Measurements from ENCODE around the gene CCR6.
"Not testable (repeated sequence)": the region's sequence is repeated elsewhere in the genome, so short reads cannot be mapped to it uniquely, and the experiment has no call there.

CCR6 gene

DNA sequence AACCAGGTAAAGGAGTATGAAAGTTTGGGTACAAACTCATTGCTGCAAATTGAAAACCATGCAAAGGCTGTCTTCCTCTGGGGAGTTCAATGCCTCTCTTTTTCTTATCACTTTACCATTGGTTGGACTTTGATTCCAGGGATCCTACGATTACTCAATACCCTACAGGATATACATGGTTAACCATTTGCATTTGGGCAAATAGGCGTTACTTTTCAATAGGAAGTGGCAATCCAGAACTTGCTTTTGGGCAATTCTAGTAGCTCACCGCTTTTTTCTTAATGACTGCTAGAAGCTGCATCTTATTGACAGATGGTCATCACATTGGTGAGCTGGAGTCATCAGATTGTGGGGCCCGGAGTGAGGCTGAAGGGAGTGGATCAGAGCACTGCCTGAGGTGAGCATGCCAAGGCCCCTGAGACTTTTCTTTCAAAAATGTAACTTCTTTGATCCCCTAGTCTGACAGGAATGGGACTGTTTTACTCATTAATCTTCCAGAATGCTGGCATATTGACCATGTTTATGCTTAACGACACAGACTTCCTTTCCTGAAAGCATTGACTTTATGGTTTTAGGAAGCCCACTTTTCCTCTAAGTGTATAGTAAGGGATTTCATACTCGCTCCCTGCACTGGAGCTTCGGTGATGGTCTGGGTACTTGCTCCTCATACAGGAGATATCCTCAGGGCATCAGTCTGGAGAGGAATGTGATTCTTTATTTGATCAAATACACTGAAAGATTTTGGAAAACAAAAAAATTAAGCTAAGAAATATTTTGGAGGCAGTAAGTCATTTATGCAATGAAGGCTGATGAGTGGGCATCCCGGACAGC is at the start of gene CCR6:
TSS of gene CCR6 (plus strand) at position 270 of the 831 bp plus-strand sequence. CDS start 13,039 bp downstream, outside the sequence.
- in situ Hi-C loops (cut with MboI; ENCODE audit: low sequenced_read_pairs) = no loop called here

DNA sequence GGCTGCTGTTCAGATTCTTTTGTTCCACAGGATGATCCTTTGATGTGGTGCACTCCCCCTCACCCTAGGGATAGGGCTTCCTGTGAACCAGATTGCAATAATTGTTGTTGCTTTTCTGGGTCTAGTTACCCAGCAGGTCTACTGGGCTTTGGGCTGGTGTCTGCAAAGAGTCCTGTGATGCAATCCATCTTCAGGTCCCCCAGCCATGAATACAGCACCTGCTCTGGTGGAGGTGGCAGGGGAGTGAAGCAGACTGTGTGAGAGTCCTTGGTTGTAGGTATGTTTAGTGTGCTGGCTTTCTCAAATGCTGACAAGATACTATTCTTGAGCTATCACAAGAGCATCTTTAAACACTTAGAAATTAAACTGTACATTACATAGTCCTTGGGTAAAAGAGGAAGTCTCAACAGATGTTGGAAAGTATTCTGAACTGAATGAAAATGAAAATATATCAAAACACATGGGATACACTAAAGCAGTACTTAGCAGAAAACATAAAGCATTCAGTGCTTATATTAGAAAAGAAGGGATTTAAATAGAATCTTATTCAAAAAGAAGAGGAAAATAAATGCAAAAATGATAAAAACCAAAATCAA is 49.1 kb upstream of the CCR6 start:
- in situ Hi-C loops (cut with MboI; ENCODE audit: low sequenced_read_pairs) = no loop called here

DNA sequence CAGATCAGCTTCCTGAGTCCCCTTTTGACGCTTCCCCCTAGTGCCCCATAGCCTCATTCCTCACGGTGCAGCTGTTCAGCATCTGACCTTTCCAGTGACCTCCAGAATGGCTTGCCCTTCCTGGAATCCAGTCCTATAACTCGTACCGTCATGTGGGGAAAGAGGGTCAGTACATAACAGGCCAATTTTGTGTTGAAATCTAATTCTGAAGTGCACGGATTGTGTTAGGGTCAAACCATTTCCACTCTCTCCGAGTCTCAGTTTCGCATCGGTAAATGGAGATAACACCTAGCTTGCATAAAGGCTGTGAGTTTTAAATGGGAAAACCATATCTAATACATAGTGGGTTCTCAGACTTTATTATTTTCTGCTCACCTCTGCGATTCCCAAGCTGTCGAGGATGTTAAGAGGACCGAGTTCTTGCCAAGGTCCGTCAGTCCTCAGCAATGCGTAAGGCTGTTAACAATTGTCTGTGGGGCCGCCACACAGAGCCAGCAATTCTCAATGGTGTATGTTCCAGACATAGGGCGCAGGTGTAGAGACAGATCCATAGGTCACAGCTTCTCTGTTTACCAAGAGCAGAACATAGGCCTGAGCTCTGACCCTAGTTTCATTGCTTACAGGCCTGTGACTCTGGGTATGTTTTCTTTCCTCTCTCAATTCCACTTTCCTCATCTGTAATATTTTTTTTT is 45.5 kb upstream of the CCR6 start:
- in situ Hi-C loops (cut with MboI; ENCODE audit: low sequenced_read_pairs) = no loop called here

DNA sequence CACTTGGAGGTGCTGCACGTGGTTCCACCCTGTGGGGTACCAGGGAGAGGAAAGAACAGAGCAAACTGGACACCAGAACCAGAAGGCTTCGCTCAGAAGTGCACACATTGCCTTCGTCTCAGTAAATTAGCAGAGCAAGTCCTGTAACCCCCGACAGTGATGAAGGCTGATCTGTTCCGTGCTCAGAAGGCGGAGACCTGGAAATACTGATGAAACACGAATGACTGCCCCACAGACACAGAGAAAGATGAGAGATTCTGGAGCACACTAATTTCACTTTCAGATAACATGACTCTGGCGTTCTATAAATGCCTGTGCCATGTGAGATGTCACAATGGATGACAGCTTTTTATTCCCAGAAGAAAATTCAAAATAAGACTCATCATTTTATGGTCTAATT is 44.2 kb upstream of the CCR6 start:
- in situ Hi-C loops (cut with MboI; ENCODE audit: low sequenced_read_pairs) = no loop called here

DNA sequence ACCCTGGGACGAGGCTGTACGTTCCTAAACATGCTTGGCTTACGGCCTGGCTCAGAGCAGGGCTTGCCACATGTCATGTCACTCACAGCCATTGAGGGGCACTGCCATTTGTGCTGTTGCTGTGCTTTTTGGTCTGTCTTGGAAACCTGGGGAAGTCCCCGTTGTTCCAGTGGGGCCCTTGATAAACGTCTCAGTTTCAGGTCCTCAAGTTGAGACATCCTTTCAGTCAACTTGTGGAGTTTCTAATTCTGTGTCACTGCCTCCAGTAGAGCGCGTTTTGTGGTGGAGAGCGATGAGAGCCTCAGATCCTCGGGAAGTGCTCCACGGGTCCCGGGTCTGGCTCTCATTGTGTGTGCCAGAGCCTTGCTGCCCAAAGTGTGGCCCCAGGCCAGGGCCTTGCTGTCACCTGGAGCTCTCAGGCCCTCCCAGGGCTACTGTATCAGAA is 43.0 kb upstream of the CCR6 start:
- in situ Hi-C loops (cut with MboI; ENCODE audit: low sequenced_read_pairs) = no loop called here

DNA sequence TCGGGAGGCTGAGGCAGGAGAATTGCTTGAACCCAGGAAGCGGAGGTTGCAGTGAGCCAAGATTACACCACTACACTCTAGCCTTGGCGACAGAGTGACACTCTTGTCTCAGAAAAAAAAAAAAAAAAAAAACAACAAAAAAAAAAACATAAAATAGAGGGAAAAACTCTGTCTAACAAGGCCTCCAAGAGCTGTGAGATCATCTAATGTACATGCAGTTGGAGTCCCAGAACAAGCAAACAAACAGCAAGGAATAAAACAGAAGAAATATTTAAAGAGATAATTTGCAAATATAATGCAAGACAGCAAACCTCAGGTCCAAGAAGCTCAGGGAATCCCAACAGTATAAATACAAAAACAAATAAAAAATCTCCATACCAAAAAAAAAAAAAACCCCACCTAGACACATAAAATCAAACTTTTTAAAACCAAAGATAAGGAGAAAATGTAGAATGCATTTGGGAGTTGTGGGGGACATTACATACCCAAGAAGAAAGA is 35.0 kb upstream of the CCR6 start:
- in situ Hi-C loops (cut with MboI; ENCODE audit: low sequenced_read_pairs) = no loop called here

DNA sequence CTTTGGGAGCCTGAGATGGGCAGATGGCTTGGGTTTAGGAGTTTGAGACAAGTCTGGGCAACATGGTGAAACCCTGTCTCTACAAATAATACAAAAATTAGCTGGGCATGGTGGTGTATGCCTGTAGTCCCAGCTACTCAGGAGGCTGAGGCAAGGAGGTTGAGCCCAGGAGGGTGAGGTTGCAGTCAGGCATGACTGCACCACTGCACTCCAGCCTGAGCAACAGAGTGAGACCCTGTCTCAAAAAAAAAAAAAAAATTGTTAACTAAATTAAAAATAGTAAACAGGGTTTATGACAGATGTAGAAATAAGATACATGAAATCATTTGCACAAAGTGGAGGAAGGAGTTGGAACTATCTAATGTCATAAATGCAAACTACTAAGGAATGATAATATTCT is 34.2 kb upstream of the CCR6 start:
- in situ Hi-C loops (cut with MboI; ENCODE audit: low sequenced_read_pairs) = not testable (repeated sequence)

DNA sequence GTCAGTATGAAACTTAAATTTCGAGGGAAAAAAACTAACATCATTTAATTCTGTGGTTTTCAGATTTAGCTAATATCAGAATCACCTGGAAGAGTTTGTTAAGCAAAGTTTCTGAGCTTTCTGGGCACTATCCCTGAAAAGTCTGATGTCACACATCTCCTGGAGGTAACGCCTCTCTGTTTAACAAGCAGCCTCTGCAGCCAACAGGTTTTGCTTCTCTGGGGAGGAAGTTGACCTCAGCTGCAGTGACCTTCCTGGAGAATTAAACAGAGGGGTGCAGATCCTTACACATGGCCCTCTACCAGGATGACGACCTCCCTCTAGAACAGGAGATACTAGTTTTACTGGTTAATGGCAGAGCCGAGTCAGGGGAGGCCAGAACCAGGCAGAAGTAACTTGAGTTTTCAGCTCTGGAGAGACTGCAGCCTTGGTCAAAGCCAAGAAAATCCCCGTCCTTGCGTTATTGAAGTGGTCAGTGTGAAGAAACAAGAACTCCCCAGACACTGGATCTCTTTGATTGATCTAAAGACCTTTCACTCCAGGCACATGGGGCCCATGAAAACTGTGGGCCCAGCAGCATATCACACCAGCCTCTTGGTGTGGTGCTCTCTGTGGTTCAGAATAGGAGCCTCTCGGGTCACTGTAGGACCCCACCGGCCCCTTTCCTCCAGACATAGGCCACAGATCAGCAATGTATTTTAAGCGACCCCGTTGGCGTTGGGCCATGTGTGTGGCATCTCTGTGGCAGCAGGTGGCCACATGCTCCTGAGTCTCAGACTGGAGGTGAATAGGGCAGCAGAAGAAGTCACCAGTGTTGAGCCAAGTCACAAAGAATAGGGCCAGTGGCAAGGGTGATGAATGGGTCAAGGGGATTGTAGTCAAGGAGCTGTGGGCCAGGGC is 33.4 kb upstream of the CCR6 start:
- in situ Hi-C loops (cut with MboI; ENCODE audit: low sequenced_read_pairs) = no loop called here

DNA sequence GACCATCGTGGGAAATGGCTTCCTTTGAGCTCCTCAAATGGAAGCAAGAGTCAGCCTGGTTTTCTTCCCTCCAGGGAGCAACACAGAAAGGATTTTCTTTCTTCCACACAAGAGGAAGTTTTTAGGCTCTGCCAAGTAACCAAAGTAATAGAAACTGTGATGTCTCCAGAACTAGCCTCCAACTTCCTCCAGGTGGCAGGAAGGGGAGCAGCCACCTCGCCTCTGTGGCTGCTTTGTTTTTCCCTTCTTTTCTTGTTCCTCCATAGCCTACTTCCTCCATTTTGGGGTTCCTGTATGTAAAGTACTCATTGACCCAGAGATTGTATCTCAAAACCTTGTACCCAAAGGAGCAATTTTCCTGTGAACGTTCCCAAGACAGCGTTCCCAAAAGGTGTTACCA is 32.7 kb upstream of the CCR6 start:
- in situ Hi-C loops (cut with MboI; ENCODE audit: low sequenced_read_pairs) = no loop called here

DNA sequence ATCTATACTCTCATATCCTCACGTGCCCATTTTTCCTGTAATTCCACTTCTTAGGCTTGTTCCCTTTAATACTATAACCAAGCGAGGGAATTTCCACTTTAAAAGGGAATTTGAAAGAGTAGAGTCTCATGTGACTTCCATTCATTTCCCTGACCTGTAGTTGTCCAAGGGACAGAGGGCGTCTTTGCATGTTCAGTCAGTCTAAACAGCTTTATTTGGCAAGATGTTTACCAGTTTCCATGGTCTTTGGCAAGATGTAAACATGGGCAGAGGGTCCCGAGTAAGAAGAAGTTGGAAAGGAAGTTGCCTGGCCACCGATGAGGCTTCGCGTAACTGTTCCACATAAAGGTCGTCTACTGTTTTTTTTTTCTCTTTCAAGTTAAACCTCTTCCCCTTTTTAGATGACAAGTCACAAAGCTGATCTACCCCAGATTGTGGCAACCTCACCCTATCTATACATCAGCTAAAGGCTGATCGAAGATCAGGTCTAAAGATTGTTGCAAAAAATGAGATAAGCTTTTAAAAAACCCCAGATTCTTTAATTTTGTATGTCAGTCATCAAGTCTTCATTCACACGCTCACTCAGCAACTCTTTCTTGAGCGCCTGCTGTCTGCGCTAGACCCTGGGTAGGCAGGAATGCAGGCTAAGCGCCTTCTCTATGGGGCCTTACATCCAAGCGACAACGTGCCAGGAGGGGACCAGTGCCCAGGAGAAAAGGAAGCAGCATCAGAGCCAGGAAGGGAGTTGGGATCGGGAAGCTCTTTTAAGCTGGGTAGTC is 31.7 kb upstream of the CCR6 start:
- in situ Hi-C loops (cut with MboI; ENCODE audit: low sequenced_read_pairs) = no loop called here

DNA sequence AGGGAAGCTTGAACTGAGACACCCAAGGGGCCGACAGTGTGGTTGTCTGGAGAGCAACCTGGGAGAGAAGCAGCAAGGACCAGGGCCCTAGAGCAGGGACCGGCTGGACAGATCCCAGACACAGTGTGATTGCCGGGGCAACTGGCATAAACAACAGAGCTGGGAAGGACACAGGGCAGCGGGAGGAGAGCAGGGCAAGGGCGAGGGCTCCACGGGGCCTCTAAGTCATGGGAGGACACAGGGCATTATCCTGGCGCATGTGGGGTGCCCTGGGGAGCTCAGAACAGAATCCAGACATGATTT is 31.1 kb upstream of the CCR6 start:
- in situ Hi-C loops (cut with MboI; ENCODE audit: low sequenced_read_pairs) = no loop called here

DNA sequence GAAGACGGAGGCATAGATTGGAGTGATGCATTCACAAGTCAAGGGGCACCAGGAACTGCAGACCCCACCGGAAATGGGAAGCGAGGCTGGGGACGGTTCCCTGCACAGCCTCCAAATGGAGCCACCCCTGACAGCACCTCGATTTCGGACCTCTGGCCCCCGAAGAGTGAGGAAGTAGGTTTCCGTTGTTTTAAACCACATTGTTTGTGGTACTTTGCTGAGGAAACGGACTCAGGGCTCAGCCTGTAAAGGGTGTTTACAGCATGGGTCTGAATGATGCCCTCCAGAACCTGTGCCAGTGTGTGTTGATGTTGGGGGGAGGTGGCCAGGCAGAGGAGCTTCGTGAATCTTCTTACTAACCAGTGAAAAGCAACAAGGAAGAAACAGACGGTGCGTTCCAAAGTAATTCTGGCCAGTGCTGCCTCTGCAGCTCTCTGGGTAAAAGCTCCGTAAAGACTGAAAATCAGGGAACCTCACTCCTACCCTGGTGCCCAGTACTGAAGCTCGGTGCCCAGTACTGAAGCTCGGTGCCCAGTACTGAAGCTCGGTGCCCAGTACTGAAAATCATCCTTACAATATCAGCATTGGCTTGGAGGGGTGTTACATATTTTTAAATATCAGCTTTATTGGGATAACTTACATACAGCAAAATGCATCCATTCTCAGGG is 30.1 kb upstream of the CCR6 start:
- in situ Hi-C loops (cut with MboI; ENCODE audit: low sequenced_read_pairs) = no loop called here

DNA sequence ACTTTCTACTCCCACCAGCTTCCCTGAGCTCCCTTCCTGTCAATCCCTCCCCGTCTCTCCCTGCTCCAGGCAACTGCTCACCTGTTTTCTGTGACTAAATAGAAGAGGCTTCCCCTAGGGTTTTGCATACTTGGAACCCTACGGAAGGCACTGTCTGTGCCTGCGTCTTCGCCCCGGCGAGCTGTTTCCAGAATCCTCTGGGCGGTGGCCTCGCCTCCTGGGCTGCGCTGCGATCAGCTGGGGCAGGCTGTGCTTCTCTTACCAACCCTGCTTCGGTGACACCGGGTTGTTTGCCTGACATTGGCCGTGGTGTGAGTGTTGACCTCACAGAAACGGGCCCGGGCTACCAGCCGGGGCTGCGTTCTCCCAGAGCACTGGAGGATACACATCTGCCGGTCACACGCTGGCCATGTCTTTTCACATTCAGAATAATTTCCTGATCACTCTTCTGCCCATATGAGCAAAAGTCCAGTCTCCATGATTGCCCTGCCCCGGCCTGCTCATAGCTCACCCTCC is 29.4 kb upstream of the CCR6 start:
- in situ Hi-C loops (cut with MboI; ENCODE audit: low sequenced_read_pairs) = no loop called here

DNA sequence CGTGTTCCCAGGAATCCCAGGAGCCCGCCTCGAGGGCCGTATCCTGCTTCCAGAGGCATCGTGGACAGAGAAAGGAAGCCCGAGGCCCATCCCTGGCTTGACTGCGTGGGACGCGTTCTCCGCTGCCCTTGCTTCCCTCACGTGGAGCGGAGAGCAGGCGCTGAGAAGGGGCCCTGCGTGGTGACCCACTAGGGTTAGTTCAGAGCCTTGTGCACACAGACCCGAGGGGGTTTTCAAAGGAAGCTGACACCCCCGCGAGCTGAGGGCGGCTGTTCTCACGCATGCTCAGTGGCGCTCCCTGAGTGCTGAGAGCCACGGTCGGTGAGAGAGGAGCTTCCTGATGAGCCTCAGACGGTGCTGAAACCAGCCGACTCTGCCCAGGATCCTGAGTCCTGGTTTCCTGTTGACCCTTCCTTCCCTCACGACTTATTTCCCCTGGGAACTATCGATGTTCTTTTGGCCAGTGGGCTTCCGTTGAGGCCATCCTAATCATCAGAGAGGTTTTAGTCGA is 28.9 kb upstream of the CCR6 start:
- in situ Hi-C loops (cut with MboI; ENCODE audit: low sequenced_read_pairs) = no loop called here

DNA sequence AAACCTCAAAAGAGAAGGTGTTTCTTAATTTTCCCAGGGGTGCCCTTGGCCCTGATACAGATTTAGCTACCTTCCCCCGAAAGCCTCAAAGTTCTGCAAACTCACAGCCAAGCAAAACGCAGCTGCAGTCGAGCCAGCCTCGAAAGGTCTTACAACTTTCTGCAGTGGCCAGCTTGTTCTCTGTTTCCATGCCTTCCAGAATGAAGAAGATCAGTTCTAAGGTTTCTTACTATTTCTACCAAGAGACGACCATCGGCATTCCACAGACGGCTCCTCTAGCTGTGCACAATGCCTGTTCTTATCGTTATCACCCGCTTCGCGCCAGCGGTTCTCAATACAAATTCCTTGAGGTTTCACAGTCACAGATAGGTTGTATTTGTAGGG is 28.5 kb upstream of the CCR6 start:
- in situ Hi-C loops (cut with MboI; ENCODE audit: low sequenced_read_pairs) = no loop called here

DNA sequence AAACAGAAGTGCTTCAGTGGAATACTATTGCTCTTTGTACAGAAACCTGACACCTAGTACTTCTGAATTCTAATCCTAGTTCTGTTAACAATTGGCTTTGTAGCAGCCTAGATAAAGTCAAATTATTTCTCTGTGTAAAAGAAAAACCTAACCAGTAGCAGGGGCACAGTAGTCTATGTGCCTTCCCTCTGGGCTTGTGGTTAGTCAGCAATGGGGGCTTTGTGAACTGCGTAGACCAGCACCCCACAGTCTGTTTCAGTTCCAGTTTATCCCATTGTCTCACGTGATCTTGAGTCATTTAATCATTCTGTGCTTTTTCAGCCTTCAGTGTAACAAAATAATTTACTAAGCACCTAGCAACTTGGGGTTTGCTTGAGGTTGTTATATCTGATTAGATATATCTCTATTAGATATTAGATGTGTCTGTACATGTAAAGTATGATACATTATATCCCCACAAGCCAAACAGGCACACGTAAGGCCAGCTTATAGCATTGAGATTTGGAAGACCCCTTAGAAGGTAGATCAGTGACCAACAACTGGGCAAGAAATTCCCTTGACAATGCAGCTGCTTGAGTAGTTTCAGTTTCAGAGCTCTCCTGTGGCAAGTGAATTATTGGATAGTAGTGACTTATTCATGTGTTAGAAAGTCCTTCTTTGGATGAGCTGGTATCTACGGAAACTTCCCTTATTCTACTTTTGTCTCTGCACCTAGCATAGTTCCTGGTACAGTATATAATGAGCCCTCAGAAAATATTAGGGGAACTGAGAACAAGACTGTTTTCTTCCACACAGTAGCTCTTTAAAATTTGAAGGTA is 27.9 kb upstream of the CCR6 start:
- in situ Hi-C loops (cut with MboI; ENCODE audit: low sequenced_read_pairs) = no loop called here

DNA sequence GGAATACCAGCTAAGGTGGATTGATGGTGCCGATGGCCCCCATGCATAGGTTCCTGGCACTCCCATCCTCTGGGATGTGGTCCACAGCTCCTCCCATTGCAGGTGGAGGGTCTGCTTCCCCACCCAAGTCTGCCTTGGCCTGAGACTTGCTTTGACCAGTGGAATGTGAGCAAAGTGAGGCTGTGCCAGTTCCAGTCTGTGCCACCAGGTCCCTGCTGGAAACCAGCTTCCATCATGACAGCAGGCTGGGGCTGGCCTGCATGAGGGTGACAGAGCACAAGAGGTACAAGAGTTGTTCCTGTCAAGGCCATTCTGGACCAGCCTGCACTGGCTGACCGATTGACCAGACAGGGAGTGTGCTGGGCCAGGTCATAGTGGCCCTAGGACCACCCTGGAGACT is 27.0 kb upstream of the CCR6 start:
- in situ Hi-C loops (cut with MboI; ENCODE audit: low sequenced_read_pairs) = no loop called here

DNA sequence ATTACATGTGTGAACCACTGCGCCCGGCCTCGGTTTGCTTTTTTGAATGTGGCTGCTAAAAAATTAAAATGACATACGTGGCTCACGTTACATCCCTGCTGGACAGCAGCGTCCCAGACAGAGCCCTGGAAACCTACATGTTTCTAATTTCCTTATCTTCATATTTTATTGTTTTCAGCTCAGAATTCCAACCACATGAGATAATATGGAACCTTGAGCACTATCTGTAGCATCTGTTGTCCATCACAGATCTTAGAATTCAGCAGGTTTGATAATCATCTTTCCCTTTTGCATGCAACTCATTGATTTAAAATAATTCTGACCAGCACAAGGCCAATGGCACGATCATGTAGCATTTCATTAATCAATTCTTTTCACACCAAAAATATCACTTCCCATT is 25.9 kb upstream of the CCR6 start:
- in situ Hi-C loops (cut with MboI; ENCODE audit: low sequenced_read_pairs) = no loop called here
